Midbrain (tissue), 1 donor: ENCODE results near the gene LDLRAD4.

Source experiments
- DNase-seq: peaks from one replicate; lab custom pipeline; 2025; lab: John Stamatoyannopoulos, UW

Gene LDLRAD4

DNA sequence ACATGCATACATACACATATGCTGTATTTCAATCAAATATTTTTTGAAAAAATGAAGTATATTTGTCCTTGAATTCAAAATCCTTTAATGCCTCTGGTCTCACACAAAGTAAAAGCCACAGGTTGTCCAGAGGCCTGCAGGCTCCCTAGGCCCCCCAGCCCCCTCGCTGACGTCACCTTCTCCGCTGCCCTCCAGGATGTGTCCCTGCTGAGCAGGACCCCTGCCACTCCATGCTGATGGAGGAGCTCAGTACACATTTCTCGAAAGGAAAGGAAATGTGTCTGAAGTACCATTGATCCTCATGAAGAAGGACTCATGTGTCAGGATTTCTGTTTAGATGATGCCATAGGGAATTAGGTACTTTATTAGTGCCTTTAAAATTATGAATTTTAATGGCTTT, 212.1 kb downstream of the LDLRAD4 start:
- DNase-seq: no peak

GRCh38 chr18:13431886-13432285, 213.3 kb downstream of the LDLRAD4 start:
- DNase-seq: no peak

DNA sequence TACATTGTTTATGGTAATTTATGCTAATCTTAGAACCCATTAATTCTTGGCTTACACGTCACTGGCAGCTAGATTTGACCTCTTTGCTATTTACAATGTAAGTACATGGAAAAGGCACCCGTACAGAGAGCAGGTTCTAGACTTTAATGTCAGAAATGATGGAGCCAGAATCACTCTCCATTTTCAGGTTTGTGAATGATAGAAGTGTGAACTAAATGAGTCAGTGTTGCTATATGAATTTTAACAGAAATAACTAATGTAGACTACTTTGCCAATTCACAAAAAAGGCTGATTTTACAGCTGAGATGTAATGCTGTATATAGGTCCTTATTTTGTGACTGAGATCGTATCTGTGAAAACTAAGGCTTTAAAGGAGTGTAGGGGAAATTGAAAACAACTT, 214.6 kb downstream of the LDLRAD4 start:
- no peak for DNase-seq

GRCh38 chr18:13433685-13434084, 215.1 kb downstream of the LDLRAD4 start:
- DNase-seq: no peak

DNA sequence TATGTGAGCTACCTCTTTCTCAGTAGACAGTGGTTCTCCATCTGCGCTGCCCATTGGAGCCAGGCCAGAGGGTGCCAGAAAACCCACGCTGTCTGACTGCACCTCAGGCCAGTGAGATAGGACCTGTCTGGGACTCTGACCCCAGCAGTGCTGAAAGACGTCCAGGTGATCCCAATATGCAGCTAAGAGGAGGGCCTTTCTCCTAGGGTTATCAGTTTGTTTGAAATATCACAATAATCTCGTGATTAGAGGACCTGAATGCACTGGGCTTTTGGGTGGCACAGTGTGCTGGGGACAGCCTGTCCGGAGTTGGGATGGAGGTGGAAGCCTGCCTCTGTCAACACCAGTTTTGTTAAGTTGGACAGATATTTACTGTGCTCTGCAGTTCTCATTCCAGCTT, 216.3 kb downstream of the LDLRAD4 start:
- no peak for DNase-seq

DNA sequence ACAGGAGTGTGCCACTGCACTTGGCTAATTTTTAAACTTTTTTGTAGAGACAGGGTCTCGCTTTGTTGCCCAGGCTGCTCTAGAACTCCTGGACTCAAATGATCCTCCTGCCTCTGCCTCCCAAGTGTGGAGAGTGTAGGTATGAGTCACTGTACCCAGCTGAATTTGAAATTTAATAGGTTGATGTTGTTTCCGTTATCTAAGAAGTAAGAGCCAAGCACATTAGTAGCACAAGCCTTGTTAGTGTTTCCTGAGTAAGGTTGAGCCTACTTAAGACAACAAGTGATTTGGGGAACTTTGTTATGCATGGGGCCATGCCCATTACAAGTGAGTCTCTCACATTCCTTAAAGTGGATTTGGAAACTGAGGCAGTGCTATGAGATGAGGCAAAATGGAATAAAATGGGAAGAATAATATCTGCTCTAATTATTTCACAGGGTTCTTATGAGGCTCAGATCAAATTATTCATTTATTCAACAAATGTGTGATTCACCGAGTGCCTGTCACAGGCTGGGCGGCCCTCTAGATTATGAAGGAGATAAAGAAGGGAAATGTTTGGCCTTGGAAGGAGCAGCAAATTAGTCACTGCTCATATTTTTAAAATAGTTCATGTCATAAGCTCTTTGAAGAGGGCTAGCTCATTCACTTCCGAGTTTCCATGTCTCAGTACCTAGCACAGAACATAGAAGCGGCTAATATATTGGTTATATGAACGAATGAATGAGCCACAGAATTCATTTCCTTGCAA, 217.2 kb downstream of the LDLRAD4 start:
- DNase-seq: no peak

GRCh38 chr18:13436576-13436975, 218.0 kb downstream of the LDLRAD4 start:
- DNase-seq: no peak

DNA sequence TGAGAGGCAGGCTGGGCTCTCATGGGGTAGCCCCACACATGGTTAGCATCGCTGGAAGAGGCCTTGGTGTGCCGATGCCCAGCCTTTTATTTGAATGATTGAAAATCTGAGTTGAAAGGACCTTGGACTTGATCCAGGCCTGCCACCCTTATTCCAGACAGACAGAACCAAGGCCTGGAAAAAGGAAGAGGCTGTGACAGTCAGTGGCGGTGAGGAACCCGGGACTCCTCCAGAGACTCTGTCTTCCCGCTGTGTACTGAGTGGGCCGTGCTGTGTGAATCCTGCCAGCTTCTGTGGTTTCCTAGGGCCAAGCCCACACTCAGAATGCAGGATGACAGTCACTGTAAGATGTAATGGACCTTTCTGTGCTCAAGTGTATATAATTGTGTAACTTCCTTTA, 218.5 kb downstream of the LDLRAD4 start:
- no peak for DNase-seq

- no peak for DNase-seq
Observed at GRCh38 chr18:13437796-13438506, 219.4 kb downstream of the LDLRAD4 start.

- no peak for DNase-seq
Observed at GRCh38 chr18:13438507-13439056, 220.0 kb downstream of the LDLRAD4 start.

DNA sequence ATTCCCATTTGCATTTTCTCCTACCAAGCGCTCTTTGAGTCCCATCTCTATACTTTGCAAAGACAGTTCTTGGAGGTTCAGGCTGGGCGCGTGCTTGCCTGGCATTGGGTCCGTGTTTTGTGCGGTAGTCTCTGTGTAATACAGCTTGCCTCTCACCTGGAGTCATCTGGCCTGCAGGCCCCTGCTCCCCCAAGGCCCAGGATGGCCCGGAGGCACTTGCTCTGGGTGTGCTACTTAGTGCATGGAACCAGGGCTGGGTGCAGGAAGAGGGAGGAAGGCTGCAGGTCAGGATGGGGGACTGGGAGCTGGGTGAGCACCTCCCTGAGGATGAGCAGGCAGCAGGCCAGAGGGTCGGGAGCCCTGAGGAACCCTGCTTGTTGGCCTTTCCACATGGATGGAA, 220.9 kb downstream of the LDLRAD4 start:
- no peak for DNase-seq

DNA sequence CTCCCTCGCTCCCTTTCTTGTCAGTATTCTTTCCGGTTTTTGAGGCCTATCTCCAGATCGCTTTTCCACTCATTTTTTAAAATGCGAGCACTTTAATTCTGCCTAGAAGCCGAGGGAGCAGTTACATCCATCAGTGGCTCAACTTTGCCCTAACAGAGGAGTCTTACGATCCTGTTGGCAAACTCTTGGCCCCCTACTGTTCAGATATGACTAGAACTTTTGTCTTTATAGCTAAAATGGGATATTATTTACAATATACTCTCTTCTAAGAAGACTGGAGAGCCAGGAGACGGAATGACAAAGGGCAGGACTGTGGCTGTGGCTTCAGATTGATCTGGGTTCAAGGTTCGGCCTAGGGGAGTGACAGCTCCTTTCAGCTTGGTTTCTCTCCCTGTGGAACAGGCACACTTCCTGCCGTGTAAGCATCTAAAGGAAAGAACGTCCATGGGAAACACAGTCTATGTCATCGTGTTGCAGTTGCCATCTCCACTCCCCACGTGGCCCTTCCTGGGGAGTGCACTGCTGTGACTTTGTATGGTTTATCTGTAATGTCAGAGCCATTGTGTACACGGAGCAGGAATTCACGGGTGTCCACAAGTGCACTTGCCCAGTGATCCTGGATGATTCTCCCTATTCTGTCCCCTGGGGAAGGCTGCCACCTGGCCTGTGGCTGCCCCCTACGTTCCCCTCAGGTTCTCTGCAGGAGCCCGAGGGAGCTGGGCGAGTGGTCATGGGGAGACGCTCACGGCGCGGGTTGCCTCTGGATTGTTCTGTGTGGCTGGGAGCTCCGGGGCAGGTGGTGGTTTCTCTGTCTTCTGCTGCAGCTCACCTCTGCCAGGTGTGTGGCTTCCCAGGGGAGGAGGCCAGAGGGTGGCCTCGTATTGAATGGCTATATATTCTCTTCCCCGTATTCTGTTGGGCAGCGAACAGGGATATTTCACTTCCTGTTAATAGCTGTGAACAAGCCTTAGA, 222.0 kb downstream of the LDLRAD4 start:
- no peak for DNase-seq

DNA sequence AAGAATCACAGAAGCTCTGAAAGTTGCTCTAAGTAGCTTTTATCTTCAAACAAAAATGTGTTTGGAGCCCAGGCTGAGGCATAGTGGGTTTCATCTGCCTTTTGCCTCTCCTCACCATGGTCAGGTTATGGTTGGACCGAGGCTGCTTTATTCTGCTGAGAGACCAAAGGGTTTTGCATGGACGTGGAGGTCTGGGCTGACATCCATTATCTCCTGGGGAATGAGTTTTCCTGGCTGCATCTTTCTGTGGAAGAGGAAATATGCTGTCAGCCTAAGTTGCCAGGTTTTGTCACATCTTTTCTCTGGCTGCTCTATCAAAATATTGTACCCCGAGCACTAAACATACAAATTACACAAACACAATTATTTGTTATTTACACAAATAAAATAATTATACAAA, 223.2 kb downstream of the LDLRAD4 start:
- DNase-seq: no peak

GRCh38 chr18:13442451-13442850, 223.9 kb downstream of the LDLRAD4 start:
- DNase-seq: no peak

- DNase-seq: no peak
Observed at GRCh38 chr18:13443552-13443951, 225.0 kb downstream of the LDLRAD4 start.

DNA sequence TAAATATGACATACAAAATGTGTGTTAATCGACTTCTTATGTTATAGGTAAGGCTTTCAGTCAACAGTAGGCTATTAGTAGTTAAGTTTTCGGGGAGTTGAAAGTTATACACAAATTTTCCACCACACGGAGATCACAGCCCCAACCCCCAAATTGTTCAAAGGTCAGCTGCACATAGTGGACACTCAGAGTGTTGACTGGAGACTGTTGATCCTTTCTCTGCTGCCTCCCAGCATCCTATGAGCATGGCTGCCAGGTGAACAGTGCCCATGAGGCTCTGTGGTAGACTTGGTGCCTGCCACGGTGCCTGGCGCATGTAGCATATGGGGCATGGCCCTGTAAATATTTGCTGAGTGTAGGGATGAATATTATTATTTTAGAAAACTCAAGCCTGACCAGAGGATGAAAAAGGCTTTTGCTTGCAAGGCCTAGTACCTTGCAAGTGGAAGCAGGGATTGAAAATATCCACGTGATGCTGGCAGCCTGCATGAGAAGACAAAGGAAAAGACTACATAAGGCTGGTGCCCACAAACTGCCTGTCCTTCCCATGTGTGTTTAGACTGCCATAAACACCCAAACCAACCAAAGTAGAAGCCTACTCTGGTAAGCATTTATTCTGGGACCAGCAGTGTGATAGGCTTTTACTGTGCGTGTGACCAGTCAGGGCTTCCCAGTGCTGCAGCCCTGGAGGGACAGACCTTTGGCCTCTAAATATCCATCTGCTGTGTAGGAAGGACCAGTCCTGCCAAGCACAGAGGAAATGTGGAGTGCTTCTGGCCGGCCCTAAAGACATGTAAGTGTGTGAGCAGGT, 226.1 kb downstream of the LDLRAD4 start:
- DNase-seq: no peak

DNA sequence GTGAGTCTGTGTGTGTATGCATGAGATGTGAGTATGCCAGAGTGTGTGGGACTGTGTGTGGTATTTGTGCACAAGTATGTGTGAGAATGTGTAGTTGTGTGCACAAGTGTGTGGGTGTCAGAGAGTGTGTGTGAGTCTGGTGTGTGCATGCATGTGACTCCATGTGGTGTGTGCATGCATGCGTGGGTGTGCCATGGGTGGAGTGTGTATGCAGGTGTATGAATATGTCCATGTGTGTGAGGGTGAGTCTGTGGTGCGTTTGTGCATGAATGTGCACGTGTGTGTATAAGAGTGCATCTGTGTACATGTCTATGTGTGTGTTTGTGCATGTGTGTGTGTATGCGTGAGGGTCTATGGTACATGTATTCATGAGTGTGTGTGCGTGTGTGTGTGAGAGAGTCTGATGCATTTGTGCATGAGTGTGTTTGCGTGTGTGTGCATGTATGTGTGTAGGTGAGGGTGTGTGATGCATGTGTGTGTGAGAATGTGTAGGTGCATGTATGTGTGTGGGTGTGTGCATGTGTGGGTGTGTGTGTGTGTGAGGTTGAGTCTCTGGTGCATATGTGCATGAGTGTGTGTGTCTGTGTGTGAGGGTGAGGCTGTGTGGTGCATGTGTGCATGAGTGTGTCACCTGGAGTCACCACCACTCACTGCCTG, 226.8 kb downstream of the LDLRAD4 start:
- no peak for DNase-seq

GRCh38 chr18:13446024-13446423, 227.5 kb downstream of the LDLRAD4 start:
- DNase-seq: no peak

GRCh38 chr18:13446610-13447461, 228.3 kb downstream of the LDLRAD4 start:
- DNase-seq: no peak
